ENCODE data around the gene CC2D2B. TPM values are rescaled to one million over a fixed set of nuclear protein-coding genes. Genes with fewer than 3 reads are reported as not detected.

CC2D2B gene
- total RNA-seq, result 1 to 10 TPM in 1 of 4 donors, under 1 TPM in 2, not detected in 1; 0.15 to 2.5 (median 0.22) TPM

- Histone ChIP-seq H3K27ac (peak within 1 kb of the TSS; percentile 68 to 88 (median 84)), H3K27me3 (no peaks in the 10 kb centered on the region), H3K9me3 (no peaks in the 10 kb centered on the region), H3K4me3 (peak within 1 kb of the TSS; percentile 44 to 77 (median 64)), H3K36me3 (peaks cover 0 to 22% (median 0%) of the 10 kb centered on the region in 3 donors), H3K4me1 (peaks cover 0 to 12% (median 0%) of the 10 kb centered on the region in 3 donors)
- intact Hi-C loops (cut with DNase I), result no loop called here
- no peak for TF ChIP-seq POLR2A (IDR thresholded peaks at IDR 0.05)
- TF ChIP-seq CTCF (IDR thresholded peaks at IDR 0.05), result peak in 1 of 6 experiments; percentile 4
- peak; percentile 28 for DNase-seq
- 0% methylated on average over 7 of the region's 69 CpGs; no CpG with 5 or more reads in 1 of the 2 donors for WGBS, 2 donors
These were observed at the start of gene CC2D2B for GRCh38 chr10:95907456-95908253. TSS of gene CC2D2B (plus strand) at chr10:95907975. CDS start at chr10:95911324, 3,349 bp downstream.

- 78 to 81% methylated on average over 2 to 3 of the region's 3 CpGs for WGBS, 2 donors
- H3K9me3 ChIP-seq, result no peaks in the 10 kb centered on the region
- H3K4me3 ChIP-seq, result no peak overlapping the region
- DNase-seq, result no peak
- H3K4me1 ChIP-seq, result peaks cover 0 to 8% (median 0%) of the 10 kb centered on the region in 3 donors
- TF ChIP-seq POLR2A (IDR thresholded peaks at IDR 0.05) (no peak), CTCF (IDR thresholded peaks at IDR 0.05) (no peak)
- no peaks in the 10 kb centered on the region for H3K27me3 ChIP-seq
- H3K27ac ChIP-seq, result no peak overlapping the region
- H3K36me3 ChIP-seq, result peaks cover 0 to 20% (median 0%) of the 10 kb centered on the region in 3 donors
- intact Hi-C loops (cut with DNase I), result no loop called here
These were observed 47.4 kb upstream of the CC2D2B start for GRCh38 chr10:95860166-95860940.

- H3K36me3 ChIP-seq, result peaks cover 0 to 27% (median 0%) of the 10 kb centered on the region in 3 donors
- no peak overlapping the region for H3K4me3 ChIP-seq
- no peaks in the 10 kb centered on the region for H3K27me3 ChIP-seq
- no peak for DNase-seq
- H3K27ac ChIP-seq, result no peak overlapping the region
- intact Hi-C loops (cut with DNase I), result no loop called here
- 48 to 75% methylated on average over 2 of the region's 2 CpGs for WGBS, 2 donors
- no peak for TF ChIP-seq CTCF (IDR thresholded peaks at IDR 0.05)
- no peak for TF ChIP-seq POLR2A (IDR thresholded peaks at IDR 0.05)
- peaks cover 0 to 8% (median 0%) of the 10 kb centered on the region in 3 donors for H3K4me1 ChIP-seq
- no peaks in the 10 kb centered on the region for H3K9me3 ChIP-seq
These were observed 46.4 kb upstream of the CC2D2B start for GRCh38 chr10:95861386-95861785.

GRCh38 chr10:95864906-95865813 is 42.6 kb upstream of the CC2D2B start:
- DNase-seq, result no peak
- Histone ChIP-seq H3K27ac (peak overlapping the region in 3 of 4 donors; percentile 23 to 70 (median 55)), H3K27me3 (no peaks in the 10 kb centered on the region), H3K4me1 (peaks cover 0 to 8% (median 0%) of the 10 kb centered on the region in 3 donors), H3K9me3 (no peaks in the 10 kb centered on the region), H3K36me3 (peaks cover 0 to 59% (median 0%) of the 10 kb centered on the region in 3 donors), H3K4me3 (no peak overlapping the region)
- WGBS, 2 donors, result 24 to 37% methylated on average over 7 of the region's 7 CpGs
- intact Hi-C loops (cut with DNase I), result no loop called here
- TF ChIP-seq POLR2A (IDR thresholded peaks at IDR 0.05) (no peak), CTCF (IDR thresholded peaks at IDR 0.05) (peak in 5 of 6 experiments; percentile 44 to 57 (median 56))
